A549 (cell line): Measurements from ENCODE around the gene DRD3. TPM values are rescaled to one million over a fixed set of nuclear protein-coding genes. Genes with fewer than 3 reads are reported as not detected.

Experiments
- ATAC-seq, 2 experiments: fragments of 200-7000 bp in 1 of 2; fragments of >200 bp in 1 of 2; cut with Nextera tagmentation in 1 of 2; cut with Tn5 transposase in 1 of 2; 3 replicates each; pipeline versions ENCODE4 v1.8.0 to v1.9.1; 2018 to 2020; ENCODE audit warnings: mild to moderate bottlenecking in 1 of 2, moderate library complexity in 1 of 2
- CTCF ChIA-PET: fragments of 300-600 bp; sonication (Branson Sonifier 250); formaldehyde crosslinking; extraction: SDS; loops from one replicate; lab custom pipeline; 2021; ENCODE audit warnings: antibody characterized with exemption, inconsistent platforms; lab: Yijun Ruan, JAX
- POLR2A ChIA-PET: fragments of 350-600 bp; formaldehyde crosslinking; extraction: SDS; loops from one replicate; lab custom pipeline; 2021; ENCODE audit warnings: antibody characterized with exemption, inconsistent platforms; lab: Yijun Ruan, JAX
- DNase-seq, 2 experiments: peaks; one replicate each; pipeline versions ENCODE4 v3.0.0 to v3.0.0-alpha.2; 2011 to 2016; ENCODE audit warnings: low read depth in 1 of 2, low spot score in 1 of 2
- FAIRE-seq: peaks from 2 replicates; lab custom pipeline; 2011; peaks lifted over from hg19 to GRCh38; lab: Jason Lieb, UNC
- H3K27ac ChIP-seq, 2 experiments: fragments of >200 bp; sonication (Bioruptor Twin); formaldehyde crosslinking; 3 replicates each; pipeline ENCODE4 v1.5.1; 2016 to 2017
- H3K4me1 ChIP-seq: fragments of >200 bp; sonication (Bioruptor Twin); formaldehyde crosslinking; 3 replicates; pipeline ENCODE4 v1.6.1; 2016
- H3K4me2 ChIP-seq: fragments of >200 bp; sonication (Bioruptor Twin); formaldehyde crosslinking; 3 replicates; pipeline ENCODE4 v1.6.1; 2016
- H3K4me3 ChIP-seq: fragments of >200 bp; sonication (Bioruptor Twin); formaldehyde crosslinking; 3 replicates; pipeline ENCODE4 v1.5.1; 2016
- H3K9me3 ChIP-seq: fragments of >200 bp; sonication (Bioruptor Twin); formaldehyde crosslinking; 3 replicates; pipeline ENCODE4 v1.6.1; 2016
- BCL3 ChIP-seq: fragments of >200 bp; sonication (Bioruptor Twin); formaldehyde crosslinking; IDR thresholded peaks from 3 replicates; pipeline ENCODE4 v1.6.1; 2016
- BHLHE40 ChIP-seq: IDR thresholded peaks from 2 replicates; pipeline ENCODE4 v1.6.1; 2012; ENCODE audit warnings: low read depth, low read length, inconsistent platforms
- CHD4 ChIP-seq: fragments of 200-600 bp; sonication (generic); IDR thresholded peaks from 2 replicates; pipeline ENCODE4 v1.6.1; 2016; ENCODE audit warnings: antibody characterized with exemption, mild to moderate bottlenecking, borderline replicate concordance
- CTCF ChIP-seq: fragments of >200 bp; sonication (Bioruptor Twin); formaldehyde crosslinking; IDR thresholded peaks from 3 replicates; pipeline ENCODE4 v1.5.1; 2016
- E2F6 ChIP-seq: IDR thresholded peaks from 2 replicates; pipeline ENCODE4 v1.6.1; 2012; ENCODE audit warnings: low read depth, borderline replicate concordance
- EHMT2 ChIP-seq: fragments of 200-600 bp; sonication (generic); IDR thresholded peaks from 2 replicates; pipeline ENCODE4 v1.6.1; 2016; ENCODE audit warnings: antibody characterized with exemption, low read depth, mild to moderate bottlenecking, moderate library complexity
- ELK1 ChIP-seq: fragments of 150-350 bp; IDR thresholded peaks from 2 replicates; pipeline ENCODE4 v1.6.1; 2014; ENCODE audit warnings: low read depth, mild to moderate bottlenecking, low read length
- FOSB ChIP-seq: fragments of 250-450 bp; sonication (Bioruptor Pico); IDR thresholded peaks from 2 replicates; pipeline ENCODE4 v1.5.0; 2020; ENCODE audit warnings: mild to moderate bottlenecking, moderate library complexity
- FOXS1 ChIP-seq: fragments of 250-450 bp; sonication (Bioruptor Pico); IDR thresholded peaks from 2 replicates; pipeline ENCODE4 v1.5.0; 2020; ENCODE audit warnings: mild to moderate bottlenecking, moderate library complexity
- GATA3 ChIP-seq: IDR thresholded peaks from 2 replicates; pipeline ENCODE4 v1.6.1; 2012; ENCODE audit warnings: borderline replicate concordance
- HES2 ChIP-seq: fragments of >200 bp; sonication (Bioruptor Twin); formaldehyde crosslinking; IDR thresholded peaks from 2 replicates; pipeline ENCODE4 v1.6.1; 2016
- HEYL ChIP-seq: fragments of 250-450 bp; sonication (Bioruptor Pico); IDR thresholded peaks from 2 replicates; pipeline ENCODE4 v1.8.0; 2021; ENCODE audit warnings: mild to moderate bottlenecking, moderate library complexity
- JUN ChIP-seq, 2 experiments: fragments of >200 bp; sonication (Bioruptor Twin); formaldehyde crosslinking; IDR thresholded peaks; 2 replicates in 1 of 2; 3 replicates in 1 of 2; pipeline ENCODE4 v1.6.1; 2016 to 2017
- JUNB ChIP-seq: fragments of >200 bp; sonication (Bioruptor Twin); formaldehyde crosslinking; IDR thresholded peaks from 2 replicates; pipeline ENCODE4 v1.6.1; 2016
- KDM1A ChIP-seq: fragments of 200-600 bp; sonication (generic); IDR thresholded peaks from 2 replicates; pipeline ENCODE4 v1.6.1; 2016; ENCODE audit warnings: low read depth, mild to moderate bottlenecking
- KDM5A ChIP-seq: fragments of 200-600 bp; sonication (generic); IDR thresholded peaks from 2 replicates; pipeline ENCODE4 v1.6.1; 2016; ENCODE audit warnings: antibody characterized with exemption, mild to moderate bottlenecking
- MAX ChIP-seq: IDR thresholded peaks from 2 replicates; pipeline ENCODE4 v1.6.1; 2012
- MYC ChIP-seq: IDR thresholded peaks from 2 replicates; pipeline ENCODE4 v1.6.1; 2012; ENCODE audit warnings: mild to moderate bottlenecking, inconsistent platforms, low read length, improper control_type of control experiment, borderline replicate concordance
- POLR2AphosphoS2 ChIP-seq: conservative IDR thresholded peaks from 2 replicates; pipeline ENCODE4 v1.6.1; 2012; ENCODE audit warnings: low read length, improper control_type of control experiment, inconsistent platforms
- RAD21 ChIP-seq, 2 experiments: fragments of >200 bp in 1 of 2; sonication (Bioruptor Twin) in 1 of 2; formaldehyde crosslinking in 1 of 2; IDR thresholded peaks in 1 of 2; conservative IDR thresholded peaks in 1 of 2; 2 replicates in 1 of 2; 3 replicates in 1 of 2; pipeline ENCODE4 v1.6.1; 2012 to 2018; ENCODE audit warnings: inconsistent platforms in 1 of 2
- RARB ChIP-seq: fragments of 250-450 bp; sonication (Bioruptor Pico); IDR thresholded peaks from 2 replicates; pipeline ENCODE4 v1.8.0; 2021; ENCODE audit warnings: mild to moderate bottlenecking, moderate library complexity
- SMC3 ChIP-seq: fragments of >200 bp; sonication (Bioruptor Twin); formaldehyde crosslinking; IDR thresholded peaks from 3 replicates; pipeline ENCODE4 v1.6.1; 2018; ENCODE audit warnings: inconsistent platforms
- USF2 ChIP-seq: fragments of 450-650 bp; IDR thresholded peaks from 2 replicates; pipeline ENCODE4 v1.6.1; 2014; ENCODE audit warnings: antibody characterized with exemption
- ZNF302 ChIP-seq: fragments of 250-450 bp; sonication (Bioruptor Pico); IDR thresholded peaks from 2 replicates; pipeline ENCODE4 v1.9.0; 2021; ENCODE audit warnings: inconsistent platforms, mild to moderate bottlenecking, moderate library complexity
- WGBS: methylation state at CpG from one replicate; pipeline ENCODE4 v1.1.6; 2017; ENCODE audit errors: missing lambda C conversion rate; 5-methylcytosine and 5-hydroxymethylcytosine counted together
- polyA plus RNA-seq, 4 experiments: library from polyadenylated mRNA; depleted of rRNA in 3 of 4; stranded (reverse); fragments of >200 nt; fragmentation: RNase III in 1 of 4; extraction: RNeasy Plus Mini Kit Qiagen cat#74134 plus additional on column Dnase treatment in 1 of 4; gene quantifications; 2 replicates in 3 of 4; 3 replicates in 1 of 4; pipeline ENCODE4 v1.2.3, GENCODE V29; 2011 to 2017

The DRD3 gene
- polyA plus RNA-seq, 2 of the 4 experiments (the other 2 are of a cell fraction) = not detected

- Histone ChIP-seq H3K9me3 (no peaks in the 10 kb centered on the region), H3K27ac (peak overlapping the region; percentile 67 to 84), H3K4me3 (peak overlapping the region; percentile 42), H3K4me1 (no peaks in the 10 kb centered on the region), H3K4me2 (peak overlapping the region; percentile 79)
- WGBS = 2% methylated on average over 31 of the region's 35 CpGs
- FAIRE-seq (no peak), DNase-seq (peak; percentile 70 to 76), ATAC-seq (peak; percentile 81 to 87)
- CTCF ChIA-PET = interaction anchor here (0.6 to 3.2 kb wide), 22 partner anchors 10 to 1668 kb away, joined by 3 to 27 read pairs (median 4); partner anchors contain the start of gene DRD3
- TF ChIP-seq KDM1A (0 out of 2 replicates have a peak, but pooled peaks have one; percentile 13), CTCF (peak; percentile 89), MYC (no peak), KDM5A (no peak), POLR2AphosphoS2 (no peak), E2F6 (peak; percentile 85; the same call in 1 of the 2 replicates), RARB (CRISPR knock-in tag) (peak; percentile 96), GATA3 (no peak), JUNB (no peak), JUN (IDR thresholded peaks at IDR 0.05) (no peak), FOXS1 (CRISPR knock-in tag) (no peak), USF2 (peak; percentile 62), SMC3 (peak; percentile 74), FOSB (no peak), ZNF302 (CRISPR knock-in tag) (no peak), RAD21 (conservative IDR thresholded peaks at IDR 0.05 in 1 of 2, IDR thresholded peaks at IDR 0.05 in 1 of 2) (peak; percentile 86 to 90), MAX (peak; percentile 91), CHD4 (no peak), BHLHE40 (peak; percentile 56)
- TF ChIP-seq, all 56 proteins: peak for 9
- POLR2A ChIA-PET = no interaction called here
Measured at GRCh38 chr3:114152519-114153151, 26.2 kb downstream of the DRD3 start.

- no peak for DNase-seq
- no peak for ATAC-seq
- H3K4me3 ChIP-seq = no peak overlapping the region
- H3K27ac ChIP-seq = no peak overlapping the region
- no peak for FAIRE-seq
- no peaks in the 10 kb centered on the region for H3K9me3 ChIP-seq
- H3K4me2 ChIP-seq = no peak overlapping the region
- POLR2A ChIA-PET = no interaction called here
- 50% methylated on average over 3 of the region's 3 CpGs for WGBS
- no peak for TF ChIP-seq HEYL
- no peak for TF ChIP-seq CTCF
- no peak for TF ChIP-seq ELK1
- no peak for TF ChIP-seq EHMT2
- no peak for TF ChIP-seq ZNF302 (CRISPR knock-in tag)
- no peak for TF ChIP-seq HES2
- TF ChIP-seq BCL3 = no peak
- TF ChIP-seq RAD21 (conservative IDR thresholded peaks at IDR 0.05 in 1 of 2, IDR thresholded peaks at IDR 0.05 in 1 of 2) = no peak
- no peaks in the 10 kb centered on the region for H3K4me1 ChIP-seq
- CTCF ChIA-PET = interaction anchor here (0.9 to 3.2 kb wide), 10 partner anchors 8 to 1669 kb away, joined by 3 to 27 read pairs (median 4); partner anchors contain the start of gene DRD3
Measured at GRCh38 chr3:114151091-114151490, 27.8 kb downstream of the DRD3 start.
